Pancreas (tissue), 10 donors: ENCODE measurements around the gene P3H2. TPM values are rescaled to one million over a fixed set of nuclear protein-coding genes. Genes with fewer than 3 reads are reported as not detected.

Experiments used
- ATAC-seq, 4 donors: fragments of 200-7000 bp; cut with Tn5 transposase; one replicate each; pipeline versions ENCODE4 v1.8.0 to v1.9.1; 2020; ENCODE audit warnings: mild to moderate bottlenecking in 4 of 4, moderate library complexity in 4 of 4
- DNase-seq, 6 donors: peaks; one replicate each; pipeline ENCODE4 v3.0.0-alpha.2; 2020
- FAIRE-seq: peaks from 2 replicates; lab custom pipeline; 2012; peaks lifted over from hg19 to GRCh38; lab: Jason Lieb, UNC
- H3K27ac ChIP-seq, 4 donors: fragments of 200-600 bp; sonication (generic); 1 replicate in 3 of 4; 2 replicates in 1 of 4; pipeline versions ENCODE4 v1.5.0 to v1.8.0; 2020
- H3K27me3 ChIP-seq, 4 donors: fragments of 200-600 bp; one replicate each; pipeline ENCODE4 v1.8.0; 2021
- H3K36me3 ChIP-seq, 3 donors: fragments of 200-600 bp; sonication (generic) in 1 of 3; one replicate each; pipeline versions ENCODE4 v1.5.0 to v1.8.0; 2020 to 2021
- H3K4me1 ChIP-seq, 3 donors: fragments of 200-600 bp; one replicate each; pipeline ENCODE4 v1.8.0; 2021
- H3K4me3 ChIP-seq, 4 donors: fragments of 200-600 bp; sonication (generic) in 2 of 4; one replicate each; pipeline versions ENCODE4 v1.5.0 to v1.8.0; 2020 to 2021
- H3K9me3 ChIP-seq, 4 donors: fragments of 200-600 bp; one replicate each; pipeline ENCODE4 v1.8.0; 2021
- WGBS, 2 donors: extraction: QIAGEN DNeasy Blood & Tissue Kit; methylation state at CpG; one replicate each; pipeline ENCODE4 v1.1.7; 2013; 5-methylcytosine and 5-hydroxymethylcytosine counted together
- intact Hi-C, 3 donors: fragments of 100-400 bp; cut with DNase I; formaldehyde crosslinking; loops; one replicate each; pipeline versions ENCODE4 v1.11.1 to v1.14.2; 2022
- polyA plus RNA-seq, 2 donors: library from polyadenylated mRNA; stranded (reverse); fragments of 200-250 nt; gene quantifications; one replicate each; pipeline ENCODE4 v1.2.3, GENCODE V29; 2013
- total RNA-seq, 6 donors: library from RNA; stranded (reverse); fragmentation: NEBNext Ultra II Directional in 4 of 6; extraction: Animal tissue kit (Norgen Biotek cat#: 25700) in 4 of 6; gene quantifications; one replicate each; pipeline versions ENCODE4 v1.2.1 to v1.2.4, GENCODE V29; 2021 to 2023
- TF ChIP-seq, protein P1 (sequence below), 4 donors: fragments of 200-600 bp; sonication (generic) in 3 of 4; IDR thresholded peaks; one replicate each; pipeline versions ENCODE4 v1.5.0 to v1.8.0; 2021; ENCODE audit warnings: antibody characterized with exemption in 4 of 4
- donor health status: healthy with polysubstance abuse.
- donor health status: DM: no; HTN: no; CAD: no; lungs with moderate emphysema.
- donor health status: DM: no; HTN: no; CAD: no.
- donor health status: control.
- donor health status: control.
- donor health status: Bipolar disorder and iron deficiency.
- donor health status: DM: yes; HTN: yes; CAD: no.
- donor health status: DM: no; HTN: no; CAD: no.
- donor health status: DM: no; HTN: no; CAD: no.
- donor health status: DM: yes; HTN: yes; CAD: no.

Gene P3H2
- total and polyA plus RNA-seq, 8 donors, result 1.2 to 5.7 (median 4.4) TPM

DNA sequence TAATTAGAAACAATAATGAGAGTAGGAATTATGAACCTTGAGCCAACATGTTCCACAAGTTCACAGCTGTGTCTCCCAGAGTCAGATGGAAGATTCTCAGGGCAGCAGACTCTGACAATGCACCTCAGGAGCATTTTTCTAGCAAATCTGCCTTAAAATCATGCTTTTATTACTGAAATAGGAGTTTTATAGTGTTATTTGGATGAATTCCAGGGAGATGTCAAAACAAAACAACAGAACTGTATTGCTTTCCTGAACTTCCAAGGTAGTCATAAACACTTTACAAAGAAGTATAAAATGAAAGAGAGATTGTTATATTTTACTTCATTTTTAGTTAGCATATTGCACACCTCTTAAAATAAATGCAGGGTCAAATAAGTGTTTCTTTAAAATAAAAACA, 77.0 kb downstream of the P3H2 start:
- FAIRE-seq (peak; percentile 45), ATAC-seq (no peak), DNase-seq (no peak)
- H3K27me3 ChIP-seq, result no peaks in the 10 kb centered on the region
- no peaks in the 10 kb centered on the region for H3K9me3 ChIP-seq
- no peaks in the 10 kb centered on the region for H3K36me3 ChIP-seq
- no peak overlapping the region for H3K4me3 ChIP-seq
- H3K27ac ChIP-seq, result no peak overlapping the region
- TF ChIP-seq, protein P1, sequence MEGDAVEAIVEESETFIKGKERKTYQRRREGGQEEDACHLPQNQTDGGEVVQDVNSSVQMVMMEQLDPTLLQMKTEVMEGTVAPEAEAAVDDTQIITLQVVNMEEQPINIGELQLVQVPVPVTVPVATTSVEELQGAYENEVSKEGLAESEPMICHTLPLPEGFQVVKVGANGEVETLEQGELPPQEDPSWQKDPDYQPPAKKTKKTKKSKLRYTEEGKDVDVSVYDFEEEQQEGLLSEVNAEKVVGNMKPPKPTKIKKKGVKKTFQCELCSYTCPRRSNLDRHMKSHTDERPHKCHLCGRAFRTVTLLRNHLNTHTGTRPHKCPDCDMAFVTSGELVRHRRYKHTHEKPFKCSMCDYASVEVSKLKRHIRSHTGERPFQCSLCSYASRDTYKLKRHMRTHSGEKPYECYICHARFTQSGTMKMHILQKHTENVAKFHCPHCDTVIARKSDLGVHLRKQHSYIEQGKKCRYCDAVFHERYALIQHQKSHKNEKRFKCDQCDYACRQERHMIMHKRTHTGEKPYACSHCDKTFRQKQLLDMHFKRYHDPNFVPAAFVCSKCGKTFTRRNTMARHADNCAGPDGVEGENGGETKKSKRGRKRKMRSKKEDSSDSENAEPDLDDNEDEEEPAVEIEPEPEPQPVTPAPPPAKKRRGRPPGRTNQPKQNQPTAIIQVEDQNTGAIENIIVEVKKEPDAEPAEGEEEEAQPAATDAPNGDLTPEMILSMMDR (IDR thresholded peaks at IDR 0.05), result no peak
- H3K4me1 ChIP-seq, result no peaks in the 10 kb centered on the region
- intact Hi-C loops, result no loop called here

DNA sequence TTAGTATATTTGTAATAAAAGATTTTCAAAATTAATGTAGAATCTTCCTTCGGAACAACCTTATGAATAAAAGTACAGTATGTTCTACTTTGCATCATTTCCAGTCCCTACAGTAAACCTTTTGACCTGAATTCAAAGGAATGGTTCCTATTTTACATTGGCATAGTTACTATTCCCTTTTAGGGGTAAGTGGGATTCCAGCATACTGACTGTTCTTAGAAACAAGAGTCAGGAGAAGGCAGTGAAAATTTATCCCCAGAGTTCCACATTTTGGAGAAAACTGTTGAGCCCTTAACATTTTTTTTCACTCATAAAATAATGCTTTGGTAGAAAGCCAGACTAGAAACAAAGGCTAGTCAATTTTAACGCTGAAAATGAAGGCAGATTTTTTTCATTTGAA, 78.1 kb downstream of the P3H2 start:
- Histone ChIP-seq H3K36me3 (no peaks in the 10 kb centered on the region), H3K27ac (no peak overlapping the region), H3K4me1 (no peaks in the 10 kb centered on the region), H3K27me3 (no peaks in the 10 kb centered on the region), H3K9me3 (no peaks in the 10 kb centered on the region), H3K4me3 (no peak overlapping the region)
- ATAC-seq (no peak), DNase-seq (no peak), FAIRE-seq (no peak)
- WGBS, 2 donors, result 68 to 72% methylated on average over 2 of the region's 2 CpGs
- TF ChIP-seq, protein P1 (IDR thresholded peaks at IDR 0.05), result no peak
- intact Hi-C loops, result no loop called here

- no peaks in the 10 kb centered on the region for H3K9me3 ChIP-seq
- no peaks in the 10 kb centered on the region for H3K27me3 ChIP-seq
- intact Hi-C loops, result no loop called here
- ATAC-seq, result no peak
- H3K36me3 ChIP-seq, result no peaks in the 10 kb centered on the region
- TF ChIP-seq, protein P1 (IDR thresholded peaks at IDR 0.05), result no peak
- no peaks in the 10 kb centered on the region for H3K4me1 ChIP-seq
- 45 to 63% methylated on average over 3 of the region's 3 CpGs for WGBS, 2 donors
- H3K4me3 ChIP-seq, result no peak overlapping the region
- no peak overlapping the region for H3K27ac ChIP-seq
- DNase-seq, result no peak
- no peak for FAIRE-seq
These were observed 79.2 kb downstream of the P3H2 start for GRCh38 chr3:190041333-190042041.

DNA sequence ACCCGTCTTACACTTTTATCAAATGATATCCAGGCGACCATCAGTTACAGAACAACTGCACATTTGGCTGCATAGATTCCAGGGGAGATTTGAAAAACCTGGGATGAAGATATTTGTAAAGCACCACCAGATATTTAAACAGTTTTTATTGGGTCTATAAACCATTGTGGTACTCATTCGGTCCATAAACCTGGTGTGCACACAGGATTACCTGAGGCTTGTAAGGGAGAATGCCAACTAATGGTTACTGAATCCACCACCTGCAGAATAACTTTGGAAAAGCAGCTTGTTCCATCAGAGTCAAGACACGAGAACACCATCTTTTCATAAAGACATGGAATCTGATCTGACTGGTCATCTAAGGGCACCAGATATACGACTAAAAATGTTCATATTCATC, 80.6 kb downstream of the P3H2 start:
- Histone ChIP-seq H3K36me3 (no peaks in the 10 kb centered on the region), H3K27me3 (no peaks in the 10 kb centered on the region), H3K4me1 (no peaks in the 10 kb centered on the region), H3K27ac (no peak overlapping the region), H3K4me3 (no peak overlapping the region), H3K9me3 (no peaks in the 10 kb centered on the region)
- TF ChIP-seq, protein P1 (IDR thresholded peaks at IDR 0.05), result no peak
- DNase-seq (no peak), FAIRE-seq (no peak), ATAC-seq (no peak)
- intact Hi-C loops, result no loop called here
- WGBS, 2 donors, result 58 to 59% methylated on average over 5 of the region's 5 CpGs
